T-cell (primary cell): ENCODE data around the gene ADCY10. TPM values are rescaled to one million over a fixed set of nuclear protein-coding genes. Genes with fewer than 3 reads are reported as not detected.
"Not testable (repeated sequence)": the region's sequence is repeated elsewhere in the genome, so short reads cannot be mapped to it uniquely, and the experiment has no call there.

Source experiments
- ATAC-seq, 4 experiments: fragments of 200-7000 bp in 3 of 4; fragments of 150-1000 bp in 1 of 4; cut with Tn5 transposase; replicated peaks in 1 of 4; 1 replicate in 3 of 4; 2 replicates in 1 of 4; pipeline ENCODE4 v1.10.0; 2021; ENCODE audit warnings: moderate library complexity in 3 of 4, mild to moderate bottlenecking in 2 of 4, moderate number of reproducible peaks in 1 of 4
- CTCF ChIA-PET, 2 donors: fragments of 300-600 bp; sonication (Branson Sonifier 250); formaldehyde crosslinking; loops; one replicate each; lab custom pipeline; 2022; ENCODE audit warnings: antibody characterized with exemption in 2 of 2; lab: Charles Lee
- POLR2A ChIA-PET, 2 donors: fragments of 300-600 bp; sonication (Branson Sonifier 250); formaldehyde crosslinking; loops; one replicate each; lab custom pipeline; 2022; ENCODE audit warnings: antibody characterized with exemption in 2 of 2; lab: Charles Lee
- DNase-seq, 35 experiments: peaks; one replicate each; pipeline versions ENCODE4 v3.0.0 to v3.0.0-alpha.2; 2013 to 2023
- H3K27ac ChIP-seq: one replicate; pipeline ENCODE4 v1.5.1; 2013; ENCODE audit warnings: low read length
- H3K27me3 ChIP-seq, 2 experiments: replicated peaks in 1 of 2; 1 replicate in 1 of 2; 2 replicates in 1 of 2; pipeline versions ENCODE4 v1.6.1 to v1.7.0; 2013; ENCODE audit warnings: low read length in 1 of 2, mixed read lengths in 1 of 2; ENCODE audit not compliant: control insufficient read depth in 2 of 2, insufficient read depth in 2 of 2; ENCODE audit errors: extremely low read depth in 1 of 2
- H3K36me3 ChIP-seq, 2 donors: 1 replicate in 1 of 2; 2 replicates in 1 of 2; pipeline versions ENCODE4 v1.6.1 to v1.7.0; 2013; ENCODE audit warnings: low read length in 1 of 2; ENCODE audit not compliant: control insufficient read depth in 2 of 2, insufficient read depth in 1 of 2; ENCODE audit errors: extremely low read depth in 1 of 2
- H3K4me1 ChIP-seq, 2 experiments: 1 replicate in 1 of 2; 2 replicates in 1 of 2; pipeline versions ENCODE4 v1.6.1 to v1.7.0; 2013; ENCODE audit warnings: low read length in 2 of 2, mixed read lengths in 1 of 2; ENCODE audit not compliant: insufficient read depth in 2 of 2, control insufficient read depth in 1 of 2; ENCODE audit errors: extremely low read depth in 1 of 2
- H3K4me3 ChIP-seq, 2 donors: 1 replicate in 1 of 2; 2 replicates in 1 of 2; pipeline versions ENCODE4 v1.5.1 to v1.7.0; 2013; ENCODE audit warnings: mild to moderate bottlenecking in 2 of 2, low read length in 1 of 2, moderate library complexity in 1 of 2; ENCODE audit not compliant: control insufficient read depth in 1 of 2; ENCODE audit errors: extremely low read depth in 1 of 2
- H3K9me3 ChIP-seq: 2 replicates; pipeline ENCODE4 v1.7.0; 2013
- H3K27ac Mint-ChIP-seq, 2 donors: one replicate each; pipeline ENCODE4 v1.8.0; 2020 to 2021; ENCODE audit warnings: mild to moderate bottlenecking in 2 of 2, mixed read lengths in 2 of 2
- H3K27me3 Mint-ChIP-seq, 2 donors: one replicate each; pipeline ENCODE4 v1.8.0; 2021 to 2022; ENCODE audit warnings: mixed read lengths in 2 of 2
- H3K36me3 Mint-ChIP-seq: one replicate; pipeline ENCODE4 v1.8.0; 2021; ENCODE audit warnings: mixed read lengths
- H3K4me1 Mint-ChIP-seq, 3 donors: one replicate each; pipeline ENCODE4 v1.8.0; 2020 to 2022; ENCODE audit warnings: mixed read lengths in 3 of 3, mild to moderate bottlenecking in 1 of 3
- H3K4me3 Mint-ChIP-seq, 3 donors: one replicate each; pipeline ENCODE4 v1.8.0; 2020 to 2022; ENCODE audit warnings: mild to moderate bottlenecking in 3 of 3, mixed read lengths in 3 of 3, moderate library complexity in 3 of 3
- H3K9me3 Mint-ChIP-seq, 3 donors: one replicate each; pipeline ENCODE4 v1.8.0; 2020 to 2022; ENCODE audit warnings: mixed read lengths in 3 of 3
- WGBS: methylation state at CpG from one replicate; pipeline ENCODE4 v1.1.5; 2013; ENCODE audit warnings: missing lambda C conversion rate; ENCODE audit not compliant: insufficient coverage; 5-methylcytosine and 5-hydroxymethylcytosine counted together
- total RNA-seq, 35 experiments: library from RNA in 6 of 35; stranded (reverse) in 6 of 35; fragments of 120-200 nt in 1 of 35; gene quantifications; one replicate each; pipeline versions ENCODE4 v1.2.1 to v1.2.4 and lab custom pipeline; 2013 to 2026

ADCY10 gene
- total RNA-seq, 5 donors from 2014 or later (not counting 1 experiment from before 2014, with no cell fraction given) = 0.06 to 0.82 (median 0.44) TPM

- no CpG with 5 or more reads among the region's 2 CpGs for WGBS
- no peaks in the 10 kb centered on the region for H3K9me3 ChIP-seq
- DNase-seq = no peak
- ChIA-PET POLR2A (no interaction called here), CTCF (no interaction called here)
- no peaks in the 10 kb centered on the region for H3K36me3 Mint-ChIP-seq
- H3K4me3 ChIP-seq = no peak overlapping the region
- H3K4me1 Mint-ChIP-seq = no peaks in the 10 kb centered on the region
- peaks cover 3 to 9% of the 10 kb centered on the region in 2 donors for H3K27me3 Mint-ChIP-seq
- no peak overlapping the region for H3K27ac Mint-ChIP-seq
- H3K27ac ChIP-seq = no peak overlapping the region
- H3K9me3 Mint-ChIP-seq = no peaks in the 10 kb centered on the region
- no peaks in the 10 kb centered on the region for H3K27me3 ChIP-seq
- no peaks in the 10 kb centered on the region for H3K36me3 ChIP-seq
- H3K4me3 Mint-ChIP-seq = no peak overlapping the region
- H3K4me1 ChIP-seq = no peaks in the 10 kb centered on the region
- ATAC-seq = no peak
Measured at GRCh38 chr1:167839009-167839408, 74.9 kb downstream of the ADCY10 start.

GRCh38 chr1:167837326-167837725 lies 76.6 kb downstream of the ADCY10 start:
- no peaks in the 10 kb centered on the region for H3K9me3 ChIP-seq
- ATAC-seq = no peak
- no peaks in the 10 kb centered on the region for H3K27me3 ChIP-seq
- H3K4me3 ChIP-seq = no peak overlapping the region
- no CpG with 5 or more reads among the region's 2 CpGs for WGBS
- no peak overlapping the region for H3K4me3 Mint-ChIP-seq
- no peaks in the 10 kb centered on the region for H3K4me1 ChIP-seq
- no peaks in the 10 kb centered on the region for H3K9me3 Mint-ChIP-seq
- ChIA-PET CTCF (no interaction called here), POLR2A (no interaction called here)
- H3K27ac ChIP-seq = no peak overlapping the region
- H3K27me3 Mint-ChIP-seq = peaks cover 3 to 9% of the 10 kb centered on the region in 2 donors
- H3K27ac Mint-ChIP-seq = no peak overlapping the region
- no peaks in the 10 kb centered on the region for H3K4me1 Mint-ChIP-seq
- H3K36me3 ChIP-seq = no peaks in the 10 kb centered on the region
- no peak for DNase-seq
- H3K36me3 Mint-ChIP-seq = no peaks in the 10 kb centered on the region

GRCh38 chr1:167836197-167836596 lies 77.7 kb downstream of the ADCY10 start:
- WGBS = 100% methylated on average over 1 of the region's 4 CpGs
- no peak overlapping the region for H3K27ac ChIP-seq
- Mint-ChIP-seq H3K4me3 (no peak overlapping the region), H3K27me3 (peaks cover 3 to 9% of the 10 kb centered on the region in 2 donors), H3K27ac (no peak overlapping the region), H3K36me3 (no peaks in the 10 kb centered on the region), H3K9me3 (no peaks in the 10 kb centered on the region), H3K4me1 (no peaks in the 10 kb centered on the region)
- ATAC-seq (no peak), DNase-seq (no peak)
- no peak overlapping the region for H3K4me3 ChIP-seq
- ChIA-PET POLR2A (no interaction called here), CTCF (no interaction called here)
- no peaks in the 10 kb centered on the region for H3K4me1 ChIP-seq
- no peaks in the 10 kb centered on the region for H3K36me3 ChIP-seq
- no peaks in the 10 kb centered on the region for H3K9me3 ChIP-seq
- H3K27me3 ChIP-seq = no peaks in the 10 kb centered on the region

GRCh38 chr1:167833904-167834303 lies 80.0 kb downstream of the ADCY10 start:
- H3K4me3 Mint-ChIP-seq = no peak overlapping the region
- H3K4me1 Mint-ChIP-seq = no peaks in the 10 kb centered on the region
- H3K4me1 ChIP-seq = no peaks in the 10 kb centered on the region
- ChIA-PET POLR2A (no interaction called here), CTCF (no interaction called here)
- H3K27me3 ChIP-seq = no peaks in the 10 kb centered on the region
- no peaks in the 10 kb centered on the region for H3K9me3 ChIP-seq
- no peak overlapping the region for H3K27ac Mint-ChIP-seq
- no peaks in the 10 kb centered on the region for H3K36me3 ChIP-seq
- ATAC-seq (no peak), DNase-seq (no peak)
- no peaks in the 10 kb centered on the region for H3K9me3 Mint-ChIP-seq
- H3K27ac ChIP-seq = no peak overlapping the region
- H3K36me3 Mint-ChIP-seq = no peaks in the 10 kb centered on the region
- no peak overlapping the region for H3K4me3 ChIP-seq
- H3K27me3 Mint-ChIP-seq = peaks cover 3 to 6% of the 10 kb centered on the region in 2 donors

GRCh38 chr1:167832693-167833092 lies 81.2 kb downstream of the ADCY10 start:
- H3K27ac Mint-ChIP-seq = no peak overlapping the region
- DNase-seq (no peak), ATAC-seq (no peak)
- ChIA-PET CTCF (no interaction called here), POLR2A (interaction anchor here in 1 of 2 donors (0.5 kb wide), 1 partner anchor 91 kb away, joined by 3 read pairs; no protein-coding TSS in a partner anchor)
- no peaks in the 10 kb centered on the region for H3K9me3 ChIP-seq
- H3K4me1 Mint-ChIP-seq = no peaks in the 10 kb centered on the region
- H3K27ac ChIP-seq = no peak overlapping the region
- WGBS = 83% methylated on average over 2 of the region's 5 CpGs
- H3K27me3 Mint-ChIP-seq = peaks cover 0 to 3% of the 10 kb centered on the region in 2 donors
- H3K36me3 Mint-ChIP-seq = no peaks in the 10 kb centered on the region
- no peaks in the 10 kb centered on the region for H3K9me3 Mint-ChIP-seq
- no peaks in the 10 kb centered on the region for H3K4me1 ChIP-seq
- H3K36me3 ChIP-seq = no peaks in the 10 kb centered on the region
- H3K4me3 Mint-ChIP-seq = no peak overlapping the region
- H3K27me3 ChIP-seq = no peaks in the 10 kb centered on the region
- no peak overlapping the region for H3K4me3 ChIP-seq

- H3K4me1 ChIP-seq, H3K36me3 Mint-ChIP-seq, H3K4me3 Mint-ChIP-seq, CTCF ChIA-PET, H3K27ac ChIP-seq, ATAC-seq, POLR2A ChIA-PET, H3K27me3 Mint-ChIP-seq, H3K9me3 ChIP-seq, H3K4me1 Mint-ChIP-seq, H3K9me3 Mint-ChIP-seq, H3K36me3 ChIP-seq, H3K4me3 ChIP-seq, DNase-seq, H3K27ac Mint-ChIP-seq, H3K27me3 ChIP-seq: not testable (repeated sequence)
- WGBS = 100% methylated on average over 2 of the region's 5 CpGs
Measured at GRCh38 chr1:167830668-167831067, 83.3 kb downstream of the ADCY10 start.

GRCh38 chr1:167829868-167830267 lies 84.1 kb downstream of the ADCY10 start:
- no peaks in the 10 kb centered on the region for H3K36me3 Mint-ChIP-seq
- ATAC-seq (no peak), DNase-seq (no peak)
- H3K4me1 ChIP-seq = no peaks in the 10 kb centered on the region
- H3K27me3 ChIP-seq = no peaks in the 10 kb centered on the region
- CTCF ChIA-PET = no interaction called here
- H3K36me3 ChIP-seq = no peaks in the 10 kb centered on the region
- H3K27me3 Mint-ChIP-seq = no peaks in the 10 kb centered on the region
- H3K4me3 ChIP-seq = no peak overlapping the region
- no peak overlapping the region for H3K27ac ChIP-seq
- H3K4me1 Mint-ChIP-seq = no peaks in the 10 kb centered on the region
- POLR2A ChIA-PET = no interaction called here
- H3K27ac Mint-ChIP-seq = no peak overlapping the region
- WGBS = no CpG with 5 or more reads among the region's 2 CpGs
- H3K9me3 ChIP-seq = no peaks in the 10 kb centered on the region
- H3K4me3 Mint-ChIP-seq = no peak overlapping the region
- no peaks in the 10 kb centered on the region for H3K9me3 Mint-ChIP-seq
